ENCODE results near the gene SLC39A11. TPM values are rescaled to one million over a fixed set of nuclear protein-coding genes. Genes with fewer than 3 reads are reported as not detected.
A peak's percentile ranks its signal among the peaks of the same experiment; 100 is the strongest.

Gene SLC39A11
- total RNA-seq, 1 donor from 2014 or later: 8.2 TPM

DNA sequence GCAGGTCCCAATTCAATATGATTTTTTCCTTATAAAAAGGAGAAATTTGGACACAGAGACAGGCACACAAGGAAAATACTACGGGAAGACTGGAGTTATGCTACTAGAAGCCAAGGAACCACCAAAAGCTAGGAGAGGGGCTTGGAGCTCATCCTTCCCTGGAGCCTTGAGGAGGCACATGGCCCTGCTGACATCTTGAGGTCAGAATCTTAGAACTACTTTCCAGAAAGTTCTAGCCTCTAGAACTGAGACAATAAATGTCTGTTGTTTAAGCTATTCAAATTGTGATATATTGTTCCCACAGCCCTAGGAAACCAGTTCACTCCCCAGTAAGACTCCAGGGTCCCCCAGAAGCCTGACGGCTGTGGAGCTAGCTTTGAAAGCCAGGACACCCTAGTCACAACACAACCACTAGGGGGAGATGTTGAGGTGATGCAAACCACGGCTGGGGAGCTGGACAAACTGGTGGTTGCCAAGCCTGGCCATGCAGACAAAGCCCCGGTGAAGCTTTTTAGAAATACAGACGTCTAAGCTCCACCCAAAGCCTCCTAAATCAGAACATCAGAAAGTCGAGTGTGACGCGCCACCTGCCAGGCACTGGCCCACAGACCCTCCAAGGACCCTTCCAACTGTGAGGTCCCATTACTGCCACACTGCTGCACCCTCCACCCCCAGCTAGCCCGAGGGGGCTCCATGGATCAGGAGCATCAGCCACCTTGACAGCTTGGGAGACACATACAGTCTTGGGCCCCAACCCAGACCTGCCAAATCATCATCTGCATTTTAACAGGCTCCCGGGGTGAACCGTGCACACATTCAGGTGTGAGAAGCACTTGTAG, 106.4 kb downstream of the SLC39A11 start:
- peak; percentile 42 to 67 for DNase-seq (ENCODE audit: low spot score in 2 of 2)
- no peak for FAIRE-seq

DNA sequence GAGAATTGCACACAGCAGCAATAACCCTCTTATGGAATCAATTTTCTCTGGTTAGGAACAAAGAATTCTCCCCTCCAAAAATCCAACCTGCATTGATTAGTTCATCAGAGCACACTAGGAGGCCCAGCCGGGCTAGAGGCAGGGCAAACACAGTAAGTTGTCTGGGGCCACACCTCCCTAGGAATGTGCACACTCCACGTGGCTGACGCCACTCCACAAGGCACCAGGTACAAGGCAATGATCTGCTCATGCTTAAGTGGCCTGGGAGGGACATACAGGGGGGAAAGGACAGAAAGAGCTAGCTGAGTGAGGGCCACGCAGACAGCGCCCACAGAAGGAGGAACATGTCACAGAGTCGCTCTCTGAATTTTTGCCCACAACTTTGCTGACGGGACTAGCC, 107.6 kb downstream of the SLC39A11 start:
- DNase-seq (ENCODE audit: low spot score in 2 of 2): no peak
- no peak for FAIRE-seq

GRCh38 chr17:72984145-72984925, 108.2 kb downstream of the SLC39A11 start:
- DNase-seq (ENCODE audit: low spot score in 2 of 2): no peak
- no peak for FAIRE-seq

- DNase-seq (ENCODE audit: low spot score in 2 of 2) (no peak), FAIRE-seq (no peak)
These were observed 109.8 kb downstream of the SLC39A11 start for GRCh38 chr17:72982680-72983079.

DNA sequence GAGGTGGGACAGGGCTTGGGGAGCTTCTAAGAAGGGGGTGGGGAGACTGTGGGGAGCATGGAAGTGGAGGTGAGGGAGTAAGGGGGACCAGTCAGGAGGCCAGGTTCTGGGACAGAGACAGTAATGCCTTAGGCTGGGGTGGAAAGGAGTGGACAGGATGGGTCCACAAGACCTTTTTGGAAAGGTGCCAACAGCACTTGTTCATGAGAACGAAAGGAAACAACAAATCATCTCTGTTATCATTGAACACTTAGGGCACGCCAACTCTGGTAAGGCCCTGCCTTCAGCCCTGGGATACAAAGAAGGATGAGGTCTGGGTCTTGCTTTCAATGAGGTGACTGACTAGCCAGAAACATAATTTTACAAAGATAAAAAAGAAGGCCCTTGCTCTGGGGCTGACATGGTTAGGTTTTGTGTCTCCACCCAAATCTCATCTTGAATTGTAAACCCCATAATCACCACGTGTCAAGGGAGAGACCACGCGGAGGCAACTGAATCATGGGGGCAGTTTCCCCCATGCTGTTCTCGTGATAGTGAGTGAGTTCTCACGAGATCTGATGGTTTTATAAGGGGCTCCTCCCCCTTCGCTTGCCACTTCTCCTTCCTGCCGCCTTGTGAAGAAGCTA, 113.8 kb downstream of the SLC39A11 start:
- FAIRE-seq: no peak
- DNase-seq (ENCODE audit: low spot score in 2 of 2): no peak

GRCh38 chr17:72977771-72978417, 114.6 kb downstream of the SLC39A11 start:
- DNase-seq (ENCODE audit: low spot score in 2 of 2): no peak
- no peak for FAIRE-seq

GRCh38 chr17:72976971-72977770, 115.3 kb downstream of the SLC39A11 start:
- FAIRE-seq: no peak
- DNase-seq (ENCODE audit: low spot score in 2 of 2): peak; percentile 22 to 45

DNA sequence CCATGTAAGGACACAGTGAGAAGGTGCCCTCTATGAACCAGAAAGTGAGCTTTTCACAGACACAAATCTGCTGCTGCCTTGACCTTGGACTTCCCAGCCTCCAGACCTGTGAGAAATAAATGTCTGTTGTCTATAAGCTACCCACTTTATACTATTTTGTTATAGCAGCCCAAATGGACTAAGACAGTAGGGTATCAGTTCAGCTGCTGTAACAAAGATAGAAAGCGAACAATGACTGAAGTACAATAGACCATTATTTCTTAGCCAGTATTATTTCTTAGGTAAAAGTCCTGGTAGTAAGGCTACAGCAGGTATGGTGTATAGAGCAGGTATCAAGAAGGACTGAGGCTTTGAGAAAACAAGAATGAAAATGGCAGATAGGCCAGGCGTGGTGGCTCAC, 117.0 kb downstream of the SLC39A11 start:
- no peak for FAIRE-seq
- DNase-seq (ENCODE audit: low spot score in 2 of 2): no peak

DNA sequence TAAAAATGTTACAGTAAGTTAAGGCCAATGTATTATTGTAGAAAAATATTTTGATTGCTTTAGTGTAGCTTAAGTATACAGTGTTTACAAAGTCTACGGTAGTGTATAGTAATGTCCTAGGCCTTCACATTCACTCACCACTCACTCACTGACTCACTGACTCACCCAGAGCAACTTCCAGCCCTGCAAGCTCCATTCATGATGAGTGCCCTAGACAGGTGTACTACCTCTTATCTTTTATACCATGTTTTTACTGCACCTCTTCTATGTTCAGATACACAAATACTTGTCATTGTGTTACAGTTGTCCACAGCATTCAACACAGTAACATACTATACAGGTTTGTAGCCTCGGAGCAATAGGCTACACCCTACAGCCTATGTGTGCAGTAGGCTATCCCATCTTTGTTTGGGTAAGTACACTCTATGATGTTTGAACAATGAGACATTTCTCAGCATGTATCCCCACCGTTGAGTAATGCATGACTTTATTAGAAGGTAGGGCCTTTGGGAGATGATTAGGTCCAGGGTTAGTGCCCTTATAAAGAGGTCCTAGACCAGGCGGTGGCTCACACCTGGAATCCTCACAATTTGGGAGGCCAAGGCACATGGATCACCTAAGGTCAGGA, 117.8 kb downstream of the SLC39A11 start:
- FAIRE-seq: no peak

DNA sequence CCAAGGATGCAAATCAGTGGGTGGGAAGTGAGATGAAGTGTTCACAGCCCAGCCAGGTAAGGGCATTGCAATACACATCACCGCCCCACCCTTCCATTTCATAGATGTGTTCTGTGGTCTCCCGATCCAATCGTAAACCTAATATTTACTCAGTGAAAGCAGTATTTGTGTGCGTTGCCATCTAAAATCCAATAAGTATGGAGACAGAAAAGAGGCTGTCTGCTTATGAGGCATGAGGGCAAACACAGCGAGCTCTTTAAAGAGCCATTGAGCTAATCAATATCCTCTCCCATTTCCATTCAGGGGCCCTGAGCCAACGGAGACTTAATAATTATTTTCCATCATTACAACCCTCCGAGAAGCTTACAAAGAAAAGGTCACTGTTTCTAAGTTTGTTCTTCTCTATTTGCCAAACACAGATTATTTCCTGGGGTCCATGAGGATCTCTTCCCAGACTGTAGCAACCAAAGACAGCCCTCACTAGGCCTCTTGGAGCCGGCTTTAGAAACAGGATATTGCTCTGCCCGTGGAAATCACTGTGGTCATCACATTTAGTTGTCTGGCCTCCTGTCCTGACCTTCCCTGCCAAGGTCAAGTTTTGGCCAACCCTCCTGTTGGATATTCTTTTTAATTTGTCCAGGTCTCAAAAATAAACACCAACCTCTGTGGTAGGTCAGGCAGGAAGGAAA, 120.1 kb downstream of the SLC39A11 start:
- FAIRE-seq (no peak), DNase-seq (ENCODE audit: low spot score in 2 of 2) (no peak)

More for the DNA sequence above, 117.8 kb downstream of the SLC39A11 start:
- no peak for DNase-seq (ENCODE audit: low spot score in 2 of 2)

- DNase-seq (ENCODE audit: low spot score in 2 of 2) (no peak), FAIRE-seq (no peak)
These were observed 121.1 kb downstream of the SLC39A11 start for GRCh38 chr17:72971226-72971880.

GRCh38 chr17:72970797-72971196, 121.7 kb downstream of the SLC39A11 start:
- FAIRE-seq (no peak), DNase-seq (ENCODE audit: low spot score in 2 of 2) (no peak)

GRCh38 chr17:72970246-72970645, 122.2 kb downstream of the SLC39A11 start:
- FAIRE-seq: no peak
- no peak for DNase-seq (ENCODE audit: low spot score in 2 of 2)

- FAIRE-seq (no peak), DNase-seq (ENCODE audit: low spot score in 2 of 2) (no peak)
These were observed 123.1 kb downstream of the SLC39A11 start for GRCh38 chr17:72969293-72969906.

GRCh38 chr17:72968798-72969197, 123.7 kb downstream of the SLC39A11 start:
- FAIRE-seq: no peak
- DNase-seq (ENCODE audit: low spot score in 2 of 2): no peak

GRCh38 chr17:72967977-72968585, 124.4 kb downstream of the SLC39A11 start:
- FAIRE-seq (no peak), DNase-seq (ENCODE audit: low spot score in 2 of 2) (no peak)

DNA sequence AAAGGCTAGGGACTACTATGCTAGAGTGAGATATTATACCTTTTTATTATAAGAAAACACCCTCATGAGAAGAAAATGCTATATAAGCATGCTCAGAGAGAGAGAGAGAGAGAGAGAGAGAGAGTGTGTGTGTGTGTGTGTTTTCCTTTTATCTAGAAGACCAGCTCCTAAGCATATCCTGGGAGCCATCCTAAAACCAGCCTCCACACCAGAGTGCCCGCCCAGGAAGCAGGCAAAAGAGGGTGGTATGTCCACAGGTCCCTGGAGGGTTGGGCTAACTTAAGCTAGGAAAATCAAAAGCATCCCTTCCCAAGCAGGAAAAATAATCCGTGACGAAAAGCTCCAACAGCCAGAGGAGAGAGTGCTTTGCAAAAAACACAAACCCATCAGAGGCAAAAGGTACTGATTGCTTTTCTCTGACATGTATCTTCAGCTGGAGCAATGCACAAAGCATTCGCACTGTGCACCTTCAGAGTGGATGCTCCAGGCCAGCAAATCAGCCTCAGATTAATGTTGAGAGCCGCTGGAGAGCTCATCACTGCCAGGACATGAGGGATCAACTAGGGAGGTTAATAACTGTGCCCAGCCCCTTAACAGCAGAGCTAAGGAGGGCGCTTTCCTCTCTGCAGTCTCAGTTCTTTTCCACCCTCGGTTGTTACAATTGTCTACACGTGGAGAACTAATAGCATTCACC, 125.1 kb downstream of the SLC39A11 start:
- DNase-seq (ENCODE audit: low spot score in 2 of 2) (no peak), FAIRE-seq (no peak)
